ENCODE results near the gene SLC26A6. TPM values are rescaled to one million over a fixed set of nuclear protein-coding genes. Genes with fewer than 3 reads are reported as not detected.

The SLC26A6 gene
- polyA plus RNA-seq, 1 donor (not counting 4 experiments of a cell fraction or from before 2014, with no cell fraction given) = 24.9 TPM

DNA sequence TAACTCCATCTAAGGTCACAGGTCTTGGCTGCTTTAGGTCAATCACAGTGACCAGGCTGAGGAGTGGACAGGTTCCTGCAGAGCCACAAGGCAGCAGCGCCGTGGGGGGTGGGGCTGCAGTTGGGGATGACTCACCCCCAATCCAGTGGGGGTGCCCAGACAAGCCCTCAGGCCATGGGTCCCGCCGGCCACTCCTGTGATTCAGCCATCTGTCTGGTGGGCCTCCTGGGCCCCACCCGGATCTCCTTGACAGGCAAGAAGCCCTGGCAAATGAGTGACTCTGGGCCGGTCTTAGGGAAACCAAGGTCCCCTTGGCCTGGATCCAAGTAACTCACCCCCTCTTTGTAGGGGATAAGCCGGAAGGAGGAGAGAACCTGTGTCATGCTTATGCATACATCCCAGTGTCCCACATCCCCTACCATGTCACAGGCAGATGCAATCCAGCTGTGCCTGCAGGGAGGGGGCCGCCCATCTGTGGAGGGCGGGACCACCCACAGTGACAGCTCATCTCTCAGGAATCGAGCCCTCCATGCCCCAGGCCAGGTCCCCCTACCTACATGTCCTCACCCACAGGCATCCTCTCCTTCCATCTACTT, 39.6 kb downstream of the SLC26A6 start:
- H3K79me2 ChIP-seq (ENCODE audit: control insufficient read depth, insufficient read depth, low read length) = peaks cover 45% of the 10 kb centered on the region
- H3K36me3 ChIP-seq (ENCODE audit: control insufficient read depth in 2 of 2, extremely low read depth in 1 of 2, insufficient read depth in 2 of 2, low read length in 2 of 2) = peaks cover 25 to 45% of the 10 kb centered on the region in 2 experiments

DNA sequence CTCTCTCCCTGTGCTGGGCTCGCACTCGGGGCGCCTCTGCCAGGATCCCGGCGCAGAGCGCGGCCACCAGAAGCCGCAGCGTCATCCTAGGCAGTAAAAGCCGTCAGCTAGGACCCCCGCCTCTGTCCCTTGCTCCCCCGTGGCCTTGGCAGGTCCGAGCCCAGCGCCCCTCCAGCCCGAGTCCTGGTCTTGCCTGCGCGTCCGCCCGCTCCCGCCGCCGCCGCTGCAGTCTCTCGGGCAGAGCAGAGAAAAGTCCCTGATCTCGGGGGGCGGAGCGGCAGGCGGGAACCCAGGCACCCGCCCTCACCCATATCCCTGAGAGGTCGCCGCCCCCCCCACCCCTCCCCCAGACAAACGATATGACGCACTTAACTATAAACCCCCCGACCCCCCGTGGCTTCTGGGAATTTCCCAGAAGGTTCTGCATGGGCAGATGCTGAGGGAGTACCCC, 40.2 kb downstream of the SLC26A6 start, which contains the start of gene COL7A1:
COL7A1 (minus strand) TSS at position 255 of the 451 bp plus-strand sequence; CDS start at position 85, 170 bp downstream.
- H4K20me1 ChIP-seq (ENCODE audit: control insufficient read depth, extremely low read depth, insufficient read depth, low read length) = peaks cover 16% of the 10 kb centered on the region
- no peaks in the 10 kb centered on the region for H3K27me3 ChIP-seq (ENCODE audit: control insufficient read depth, extremely low read depth, insufficient read depth, low read length)
- H3K4me3 ChIP-seq (ENCODE audit: control insufficient read depth in 2 of 3, extremely low read depth in 1 of 3, insufficient read depth in 2 of 3, low read depth in 1 of 3, low read length in 3 of 3) = peak within 1 kb of the TSS; percentile 60 to 95 (median 91)
- DNase-seq (ENCODE audit: low read depth, low spot score) (peak; percentile 69), FAIRE-seq (no peak)
- TF ChIP-seq, protein P1, sequence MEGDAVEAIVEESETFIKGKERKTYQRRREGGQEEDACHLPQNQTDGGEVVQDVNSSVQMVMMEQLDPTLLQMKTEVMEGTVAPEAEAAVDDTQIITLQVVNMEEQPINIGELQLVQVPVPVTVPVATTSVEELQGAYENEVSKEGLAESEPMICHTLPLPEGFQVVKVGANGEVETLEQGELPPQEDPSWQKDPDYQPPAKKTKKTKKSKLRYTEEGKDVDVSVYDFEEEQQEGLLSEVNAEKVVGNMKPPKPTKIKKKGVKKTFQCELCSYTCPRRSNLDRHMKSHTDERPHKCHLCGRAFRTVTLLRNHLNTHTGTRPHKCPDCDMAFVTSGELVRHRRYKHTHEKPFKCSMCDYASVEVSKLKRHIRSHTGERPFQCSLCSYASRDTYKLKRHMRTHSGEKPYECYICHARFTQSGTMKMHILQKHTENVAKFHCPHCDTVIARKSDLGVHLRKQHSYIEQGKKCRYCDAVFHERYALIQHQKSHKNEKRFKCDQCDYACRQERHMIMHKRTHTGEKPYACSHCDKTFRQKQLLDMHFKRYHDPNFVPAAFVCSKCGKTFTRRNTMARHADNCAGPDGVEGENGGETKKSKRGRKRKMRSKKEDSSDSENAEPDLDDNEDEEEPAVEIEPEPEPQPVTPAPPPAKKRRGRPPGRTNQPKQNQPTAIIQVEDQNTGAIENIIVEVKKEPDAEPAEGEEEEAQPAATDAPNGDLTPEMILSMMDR (optimal IDR thresholded peaks at IDR 0.05 in 1 of 3, IDR thresholded peaks at IDR 0.05 in 1 of 3, conservative IDR thresholded peaks at IDR 0.05 in 1 of 3; ENCODE audit: extremely low read depth in 1 of 3, insufficient read depth in 2 of 3, low read length in 3 of 3) = no peak
- TF ChIP-seq EZH2 (IDR thresholded peaks at IDR 0.05; ENCODE audit: low read length) = no peak
- dilution Hi-C loops (cut with MboI; ENCODE audit: extremely low pct_ligation_motif_present, low sequenced_read_pairs) = no loop called here
- H3K4me1 ChIP-seq (ENCODE audit: control insufficient read depth, extremely low read depth, insufficient read depth, low read length) = peaks cover 78% of the 10 kb centered on the region
- peaks cover 2% of the 10 kb centered on the region for H3K9me1 ChIP-seq (ENCODE audit: control insufficient read depth, extremely low read depth, insufficient read depth, low read length)
- H3K79me2 ChIP-seq (ENCODE audit: control insufficient read depth, insufficient read depth, low read length) = peaks cover 50% of the 10 kb centered on the region
- peak within 1 kb of the TSS; percentile 93 for H3K9ac ChIP-seq (ENCODE audit: control insufficient read depth, extremely low read depth, insufficient read depth, low read length)
- peak within 1 kb of the TSS; percentile 98 for H3K4me2 ChIP-seq (ENCODE audit: control insufficient read depth, extremely low read depth, insufficient read depth, low read depth, low read length)
- no peak within 1 kb of the TSS for H2AFZ ChIP-seq (ENCODE audit: control insufficient read depth, low read length)
- H3K9me3 ChIP-seq (ENCODE audit: control insufficient read depth, low read depth, low read length) = no peaks in the 10 kb centered on the region
- H3K27ac ChIP-seq (ENCODE audit: control insufficient read depth, insufficient read depth, low read length) = peak within 1 kb of the TSS; percentile 98
- H3K36me3 ChIP-seq (ENCODE audit: control insufficient read depth in 2 of 2, extremely low read depth in 1 of 2, insufficient read depth in 2 of 2, low read length in 2 of 2) = peaks cover 25 to 48% of the 10 kb centered on the region in 2 experiments

More for the DNA sequence above, 39.6 kb downstream of the SLC26A6 start:
- peaks cover 12% of the 10 kb centered on the region for H4K20me1 ChIP-seq (ENCODE audit: control insufficient read depth, extremely low read depth, insufficient read depth, low read length)
- H3K27me3 ChIP-seq (ENCODE audit: control insufficient read depth, extremely low read depth, insufficient read depth, low read length) = no peaks in the 10 kb centered on the region
- DNase-seq (ENCODE audit: low read depth, low spot score) (peak; percentile 100), FAIRE-seq (peak; percentile 96)
- no peaks in the 10 kb centered on the region for H3K9me3 ChIP-seq (ENCODE audit: control insufficient read depth, low read depth, low read length)
- H3K9ac ChIP-seq (ENCODE audit: control insufficient read depth, extremely low read depth, insufficient read depth, low read length) = peak overlapping the region; percentile 93
- dilution Hi-C loops (cut with MboI; ENCODE audit: extremely low pct_ligation_motif_present, low sequenced_read_pairs) = no loop called here
- no peak overlapping the region for H2AFZ ChIP-seq (ENCODE audit: control insufficient read depth, low read length)
- H3K4me3 ChIP-seq (ENCODE audit: control insufficient read depth in 2 of 3, extremely low read depth in 1 of 3, insufficient read depth in 2 of 3, low read depth in 1 of 3, low read length in 3 of 3) = peak overlapping the region; percentile 60 to 95 (median 91)
- H3K4me1 ChIP-seq (ENCODE audit: control insufficient read depth, extremely low read depth, insufficient read depth, low read length) = peaks cover 81% of the 10 kb centered on the region
- peaks cover 2% of the 10 kb centered on the region for H3K9me1 ChIP-seq (ENCODE audit: control insufficient read depth, extremely low read depth, insufficient read depth, low read length)
- H3K4me2 ChIP-seq (ENCODE audit: control insufficient read depth, extremely low read depth, insufficient read depth, low read depth, low read length) = peak overlapping the region; percentile 98
- H3K27ac ChIP-seq (ENCODE audit: control insufficient read depth, insufficient read depth, low read length) = peak overlapping the region; percentile 98
- TF ChIP-seq EZH2 (IDR thresholded peaks at IDR 0.05; ENCODE audit: low read length) = no peak
- TF ChIP-seq, protein P1 (optimal IDR thresholded peaks at IDR 0.05 in 1 of 3, IDR thresholded peaks at IDR 0.05 in 1 of 3, conservative IDR thresholded peaks at IDR 0.05 in 1 of 3; ENCODE audit: extremely low read depth in 1 of 3, insufficient read depth in 2 of 3, low read length in 3 of 3) = no peak

Measured in keratinocyte (primary cell).